Epithelial cell of proximal tubule (primary cell): ENCODE measurements around the gene METRN. TPM values are rescaled to one million over a fixed set of nuclear protein-coding genes. Genes with fewer than 3 reads are reported as not detected.

Experiments used
- DNase-seq: peaks from one replicate; pipeline ENCODE4 v3.0.0-alpha.2; 2011; ENCODE audit warnings: low read depth
- H3K4me3 ChIP-seq: 2 replicates; pipeline ENCODE4 v1.5.1; 2011; ENCODE audit warnings: low read depth, mild to moderate bottlenecking, low read length
- total RNA-seq: library from RNA; depleted of rRNA; stranded (reverse); fragments of >200 nt; gene quantifications from 2 replicates; pipeline ENCODE4 v1.2.3, GENCODE V29; 2015
- TF ChIP-seq, protein P1 (sequence below): conservative IDR thresholded peaks from 2 replicates; pipeline ENCODE4 v1.5.1; 2012; ENCODE audit warnings: low read depth, mild to moderate bottlenecking, low read length

The METRN gene
- total RNA-seq, 1 donor from 2014 or later: 183 TPM

DNA sequence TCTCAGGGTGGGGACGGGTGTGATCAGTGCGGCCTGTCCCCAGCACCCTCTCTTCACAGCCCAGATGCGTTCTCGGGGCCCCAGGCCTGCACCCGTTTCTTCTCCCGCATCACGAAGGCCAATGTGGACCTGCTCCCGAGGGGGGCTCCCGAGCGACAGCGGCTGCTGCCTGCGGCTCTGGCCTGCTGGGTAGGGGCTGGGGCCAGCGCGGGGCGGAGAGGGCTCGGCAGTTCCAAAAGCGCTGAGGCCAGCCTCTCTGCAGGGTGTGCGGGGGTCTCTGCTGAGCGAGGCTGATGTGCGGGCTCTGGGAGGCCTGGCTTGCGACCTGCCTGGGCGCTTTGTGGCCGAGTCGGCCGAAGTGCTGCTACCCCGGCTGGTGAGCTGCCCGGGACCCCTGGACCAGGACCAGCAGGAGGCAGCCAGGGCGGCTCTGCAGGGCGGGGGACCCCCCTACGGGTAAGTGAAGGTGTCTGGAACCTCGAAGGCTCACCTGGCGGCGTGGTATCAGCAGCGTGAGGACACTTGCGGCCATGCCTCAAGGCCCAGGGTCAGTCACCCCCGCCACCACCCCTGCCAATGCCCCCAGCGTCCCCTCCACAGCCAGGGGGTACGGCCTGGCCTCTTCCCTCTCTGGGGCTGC is 50.0 kb downstream of the METRN start:
- TF ChIP-seq, protein P1, sequence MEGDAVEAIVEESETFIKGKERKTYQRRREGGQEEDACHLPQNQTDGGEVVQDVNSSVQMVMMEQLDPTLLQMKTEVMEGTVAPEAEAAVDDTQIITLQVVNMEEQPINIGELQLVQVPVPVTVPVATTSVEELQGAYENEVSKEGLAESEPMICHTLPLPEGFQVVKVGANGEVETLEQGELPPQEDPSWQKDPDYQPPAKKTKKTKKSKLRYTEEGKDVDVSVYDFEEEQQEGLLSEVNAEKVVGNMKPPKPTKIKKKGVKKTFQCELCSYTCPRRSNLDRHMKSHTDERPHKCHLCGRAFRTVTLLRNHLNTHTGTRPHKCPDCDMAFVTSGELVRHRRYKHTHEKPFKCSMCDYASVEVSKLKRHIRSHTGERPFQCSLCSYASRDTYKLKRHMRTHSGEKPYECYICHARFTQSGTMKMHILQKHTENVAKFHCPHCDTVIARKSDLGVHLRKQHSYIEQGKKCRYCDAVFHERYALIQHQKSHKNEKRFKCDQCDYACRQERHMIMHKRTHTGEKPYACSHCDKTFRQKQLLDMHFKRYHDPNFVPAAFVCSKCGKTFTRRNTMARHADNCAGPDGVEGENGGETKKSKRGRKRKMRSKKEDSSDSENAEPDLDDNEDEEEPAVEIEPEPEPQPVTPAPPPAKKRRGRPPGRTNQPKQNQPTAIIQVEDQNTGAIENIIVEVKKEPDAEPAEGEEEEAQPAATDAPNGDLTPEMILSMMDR: no peak
- no peak for DNase-seq
- H3K4me3 ChIP-seq: no peak overlapping the region

DNA sequence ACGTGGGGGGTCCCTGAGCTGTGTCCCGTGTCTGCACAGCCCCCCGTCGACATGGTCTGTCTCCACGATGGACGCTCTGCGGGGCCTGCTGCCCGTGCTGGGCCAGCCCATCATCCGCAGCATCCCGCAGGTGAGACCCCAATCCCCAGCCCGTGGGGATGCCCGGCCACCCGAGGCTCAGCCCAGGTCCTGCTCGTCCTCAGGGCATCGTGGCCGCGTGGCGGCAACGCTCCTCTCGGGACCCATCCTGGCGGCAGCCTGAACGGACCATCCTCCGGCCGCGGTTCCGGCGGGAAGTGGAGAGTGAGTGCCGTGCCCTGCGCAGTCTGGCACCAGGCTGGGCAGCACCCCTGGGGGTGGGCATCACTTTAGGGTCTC is 50.6 kb downstream of the METRN start:
- TF ChIP-seq, protein P1: no peak
- no peak overlapping the region for H3K4me3 ChIP-seq
- DNase-seq: no peak

DNA sequence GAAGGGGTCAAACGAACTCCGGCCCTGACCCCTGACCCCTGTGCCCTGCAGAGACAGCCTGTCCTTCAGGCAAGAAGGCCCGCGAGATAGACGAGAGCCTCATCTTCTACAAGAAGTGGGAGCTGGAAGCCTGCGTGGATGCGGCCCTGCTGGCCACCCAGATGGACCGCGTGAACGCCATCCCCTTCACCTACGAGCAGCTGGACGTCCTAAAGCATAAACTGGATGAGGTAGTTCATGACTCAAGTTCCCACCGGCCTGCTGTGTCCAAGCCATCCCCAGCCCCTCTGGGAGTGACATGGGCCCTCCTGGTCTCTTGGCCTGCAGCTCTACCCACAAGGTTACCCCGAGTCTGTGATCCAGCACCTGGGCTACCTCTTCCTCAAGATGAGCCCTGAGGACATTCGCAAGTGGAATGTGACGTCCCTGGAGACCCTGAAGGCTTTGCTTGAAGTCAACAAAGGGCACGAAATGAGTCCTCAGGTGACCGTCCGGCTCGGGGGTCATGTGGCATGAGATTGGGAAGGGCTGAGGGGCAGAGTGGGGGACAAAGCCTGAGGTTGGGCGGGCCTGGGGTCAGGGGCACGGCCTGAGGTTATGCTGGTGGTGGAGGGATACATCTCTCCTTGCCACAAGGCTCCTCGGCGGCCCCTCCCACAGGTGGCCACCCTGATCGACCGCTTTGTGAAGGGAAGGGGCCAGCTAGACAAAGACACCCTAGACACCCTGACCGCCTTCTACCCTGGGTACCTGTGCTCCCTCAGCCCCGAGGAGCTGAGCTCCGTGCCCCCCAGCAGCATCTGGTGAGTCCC is 51.3 kb downstream of the METRN start:
- no peak overlapping the region for H3K4me3 ChIP-seq
- TF ChIP-seq, protein P1: no peak
- DNase-seq: no peak

DNA sequence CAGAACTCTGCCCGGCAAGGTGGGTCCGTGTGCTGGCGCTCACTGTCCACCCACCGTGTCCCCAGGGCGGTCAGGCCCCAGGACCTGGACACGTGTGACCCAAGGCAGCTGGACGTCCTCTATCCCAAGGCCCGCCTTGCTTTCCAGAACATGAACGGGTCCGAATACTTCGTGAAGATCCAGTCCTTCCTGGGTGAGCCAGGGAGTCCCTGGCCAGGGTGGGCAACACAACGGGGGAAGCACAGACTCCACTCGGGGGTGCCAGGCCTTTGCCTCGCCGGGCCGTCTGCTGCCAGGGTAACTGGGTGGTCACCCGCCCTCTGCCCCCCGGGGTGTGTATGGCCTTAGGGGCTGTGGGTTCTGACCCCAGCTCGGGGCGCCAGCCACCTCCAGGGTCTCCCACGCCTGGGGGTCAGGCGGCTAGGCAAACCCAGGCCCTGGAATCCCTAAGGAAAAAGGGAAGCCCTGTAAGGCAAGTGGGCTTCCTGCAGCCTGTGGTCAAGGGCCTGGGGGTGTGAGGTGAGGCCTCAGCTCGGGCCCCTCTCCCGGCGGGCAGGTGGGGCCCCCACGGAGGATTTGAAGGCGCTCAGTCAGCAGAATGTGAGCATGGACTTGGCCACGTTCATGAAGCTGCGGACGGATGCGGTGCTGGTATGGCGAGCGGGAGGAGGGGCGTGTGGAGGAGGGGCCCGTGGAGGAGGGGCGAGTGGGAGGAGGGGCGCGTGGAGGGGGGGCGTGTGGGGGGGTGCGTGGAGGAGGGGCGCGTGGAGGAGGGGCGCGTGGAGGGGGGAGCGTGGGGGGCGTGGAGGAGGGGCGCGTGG is 52.1 kb downstream of the METRN start:
- DNase-seq: no peak
- H3K4me3 ChIP-seq: no peak overlapping the region
- TF ChIP-seq, protein P1: no peak

DNA sequence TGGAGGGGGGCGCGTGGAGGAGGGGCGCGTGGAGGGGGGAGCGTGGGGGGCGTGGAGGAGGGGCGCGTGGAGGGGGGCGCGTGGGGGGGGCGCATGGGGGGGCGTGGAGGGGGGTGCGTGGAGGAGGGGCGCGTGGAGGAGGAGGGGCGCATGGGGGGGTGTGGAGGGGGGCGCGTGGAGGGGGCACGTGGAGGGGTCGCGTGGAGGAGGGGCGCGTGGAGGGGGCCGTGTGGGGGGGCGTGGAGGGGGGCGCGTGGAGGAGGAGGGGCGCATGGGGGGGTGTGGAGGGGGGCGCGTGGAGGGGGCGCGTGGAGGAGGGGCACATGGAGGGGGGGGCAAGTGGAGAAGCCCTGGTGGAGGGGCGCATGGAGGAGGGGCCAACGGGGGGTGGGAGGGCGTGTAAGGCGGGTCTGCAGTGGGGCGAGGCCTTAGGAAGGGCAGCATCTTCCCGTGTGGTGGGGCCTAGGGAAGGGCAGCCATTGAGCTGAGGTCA is 52.9 kb downstream of the METRN start:
- TF ChIP-seq, protein P1: no peak
- DNase-seq: no peak
- no peak overlapping the region for H3K4me3 ChIP-seq

DNA sequence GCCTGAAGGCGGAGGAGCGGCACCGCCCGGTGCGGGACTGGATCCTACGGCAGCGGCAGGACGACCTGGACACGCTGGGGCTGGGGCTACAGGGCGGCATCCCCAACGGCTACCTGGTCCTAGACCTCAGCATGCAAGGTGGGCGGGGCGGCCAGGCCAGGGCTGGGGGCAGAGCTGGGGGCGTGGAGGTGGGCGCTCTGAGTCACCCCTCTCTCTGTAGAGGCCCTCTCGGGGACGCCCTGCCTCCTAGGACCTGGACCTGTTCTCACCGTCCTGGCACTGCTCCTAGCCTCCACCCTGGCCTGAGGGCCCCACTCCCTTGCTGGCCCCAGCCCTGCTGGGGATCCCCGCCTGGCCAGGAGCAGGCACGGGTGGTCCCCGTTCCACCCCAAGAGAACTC is 53.5 kb downstream of the METRN start:
- DNase-seq: no peak
- TF ChIP-seq, protein P1: no peak
- H3K4me3 ChIP-seq: no peak overlapping the region

Other genes starting within 250 kb of the METRN start
- gene CAPN15, start 187.4 kb upstream of the METRN start, total RNA-seq: 54.4 and 75.1 TPM in 2 replicates
- gene PRR35, start 154.7 kb upstream of the METRN start, total RNA-seq: not detected in 2 replicates
- gene NHLRC4, start 148.1 kb upstream of the METRN start, total RNA-seq: 0.35 and 0.51 TPM in 2 replicates
- 45.3 and 60.9 TPM in 2 replicates for gene PIGQ, start 145.2 kb upstream of the METRN start, total RNA-seq
- gene RAB40C, start 125.1 kb upstream of the METRN start, total RNA-seq: 9.9 and 16.6 TPM in 2 replicates
- 0.07 TPM in 1 of 2 replicates, not detected in the other for gene WFIKKN1, start 84.1 kb upstream of the METRN start, total RNA-seq
- 206 and 224 TPM in 2 replicates for gene METTL26, start 78.8 kb upstream of the METRN start, total RNA-seq
- 58.2 and 70.3 TPM in 2 replicates for gene MCRIP2, start 73.3 kb upstream of the METRN start, total RNA-seq
- 22.0 and 45.6 TPM in 2 replicates for gene WDR90, start 65.8 kb upstream of the METRN start, total RNA-seq
- 73.8 and 85.8 TPM in 2 replicates for gene RHOT2, start 47.0 kb upstream of the METRN start, total RNA-seq
- gene RHBDL1, start 39.4 kb upstream of the METRN start, total RNA-seq: 0.43 and 1.2 TPM in 2 replicates
- gene STUB1, start 34.7 kb upstream of the METRN start, total RNA-seq: 158 and 202 TPM in 2 replicates
- 65.6 and 98.0 TPM in 2 replicates for gene JMJD8, start 30.8 kb upstream of the METRN start, total RNA-seq
- 10.1 and 16.3 TPM in 2 replicates for gene WDR24, start 24.7 kb upstream of the METRN start, total RNA-seq
- 0.07 and 0.46 TPM in 2 replicates for gene FBXL16, start 9.3 kb upstream of the METRN start, total RNA-seq
- gene ANTKMT, start 6.0 kb downstream of the METRN start, total RNA-seq: 86.5 and 111 TPM in 2 replicates
- gene CCDC78, start 11.3 kb downstream of the METRN start, total RNA-seq: 1.9 and 4.9 TPM in 2 replicates
- 15.5 and 16.3 TPM in 2 replicates for gene HAGHL, start 12.0 kb downstream of the METRN start, total RNA-seq
- gene CIAO3, start 25.9 kb downstream of the METRN start, total RNA-seq: 19.3 and 31.4 TPM in 2 replicates
- 8.2 and 29.7 TPM in 2 replicates for gene MSLN, start 45.6 kb downstream of the METRN start, total RNA-seq
- gene RPUSD1, start 73.3 kb downstream of the METRN start, total RNA-seq: 31.0 and 82.5 TPM in 2 replicates
- gene CHTF18, start 73.5 kb downstream of the METRN start, total RNA-seq: 41.0 and 49.7 TPM in 2 replicates
- gene GNG13, start 85.6 kb downstream of the METRN start, total RNA-seq: not detected in 2 replicates